DND-41 (cell line): ENCODE data around the gene CD164.

Experiments
- ATAC-seq: fragments of 200-7000 bp; cut with Tn5 transposase; 3 replicates; pipeline ENCODE4 v1.9.1; 2021; ENCODE audit warnings: low read depth; ENCODE audit not compliant: insufficient read depth
- DNase-seq: peaks from one replicate; pipeline ENCODE4 v3.0.0-alpha.2; 2020
- H2AFZ ChIP-seq: 2 replicates; pipeline ENCODE4 v1.6.0; 2012; ENCODE audit warnings: low read depth, low read length
- H3K27ac ChIP-seq: 2 replicates; pipeline ENCODE4 v1.5.1; 2012; ENCODE audit warnings: low read length, inconsistent platforms
- H3K27me3 ChIP-seq: fragments of 200-600 bp; sonication (generic); 2 replicates; pipeline ENCODE4 v1.6.0; 2012; ENCODE audit warnings: low read length, mild to moderate bottlenecking, inconsistent platforms; ENCODE audit not compliant: insufficient read depth, poor library complexity
- H3K36me3 ChIP-seq: 2 replicates; pipeline ENCODE4 v1.5.1; 2012; ENCODE audit warnings: low read length, inconsistent platforms; ENCODE audit not compliant: insufficient read depth
- H3K4me1 ChIP-seq: 2 replicates; pipeline ENCODE4 v1.5.1; 2012; ENCODE audit warnings: mild to moderate bottlenecking, low read length; ENCODE audit not compliant: insufficient read depth
- H3K4me2 ChIP-seq: 2 replicates; pipeline ENCODE4 v1.6.0; 2012; ENCODE audit warnings: mild to moderate bottlenecking, moderate library complexity, low read length, inconsistent platforms; ENCODE audit not compliant: insufficient read depth
- H3K4me3 ChIP-seq, 2 experiments: fragments of 200-600 bp in 1 of 2; shearing (Covaris generic) in 1 of 2; 2 replicates each; pipeline ENCODE4 v1.5.1; 2012 to 2016; ENCODE audit warnings: inconsistent platforms in 2 of 2, low read length in 2 of 2, mild to moderate bottlenecking in 2 of 2, low read depth in 1 of 2, moderate library complexity in 1 of 2
- H3K79me2 ChIP-seq: 2 replicates; pipeline ENCODE4 v1.6.0; 2012; ENCODE audit warnings: low read length, inconsistent platforms; ENCODE audit not compliant: insufficient read depth
- H3K9ac ChIP-seq: 2 replicates; pipeline ENCODE4 v1.6.0; 2012; ENCODE audit warnings: low read depth, mild to moderate bottlenecking, inconsistent platforms, low read length, moderate library complexity
- H3K9me3 ChIP-seq: 2 replicates; pipeline ENCODE4 v1.5.1; 2012; ENCODE audit warnings: low read length, moderate library complexity, mild to moderate bottlenecking, inconsistent platforms; ENCODE audit not compliant: insufficient read depth, severe bottlenecking
- H4K20me1 ChIP-seq: 2 replicates; pipeline ENCODE4 v1.6.0; 2012; ENCODE audit warnings: low read length; ENCODE audit not compliant: insufficient read depth
- EZH2 ChIP-seq: IDR thresholded peaks from 3 replicates; pipeline ENCODE4 v1.6.1; 2012; ENCODE audit warnings: borderline replicate concordance, low read depth, mild to moderate bottlenecking, moderate library complexity, low read length, inconsistent platforms; ENCODE audit not compliant: severe bottlenecking
- TF ChIP-seq, protein P1 (sequence below): IDR thresholded peaks from 2 replicates; pipeline ENCODE4 v1.5.1; 2012; ENCODE audit warnings: borderline replicate concordance, low read length, moderate library complexity, mild to moderate bottlenecking; ENCODE audit not compliant: poor library complexity, severe bottlenecking; ENCODE audit errors: extremely low read depth

The CD164 gene

DNA sequence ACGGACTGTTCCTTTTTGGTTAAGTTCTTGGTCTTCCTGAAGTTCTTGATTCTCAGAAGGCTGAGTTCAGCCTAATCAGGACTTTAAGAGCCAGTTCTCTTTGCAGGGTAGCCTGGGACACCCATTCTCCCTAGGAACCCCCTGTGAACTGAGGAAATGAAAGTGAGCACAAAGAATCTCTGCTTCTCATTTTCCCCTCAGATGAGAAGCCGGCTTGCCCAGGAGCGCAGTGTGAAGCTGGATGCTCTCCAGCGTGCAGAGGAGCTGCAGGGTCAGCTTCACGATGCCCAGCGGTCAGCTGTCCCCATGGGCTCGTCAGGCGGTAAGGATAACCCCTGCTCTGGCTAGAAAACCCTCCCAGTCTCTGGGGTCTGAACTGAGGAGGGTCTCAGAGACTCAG is 34.0 kb downstream of the CD164 start:
- Histone ChIP-seq H3K36me3 (no peaks in the 10 kb centered on the region), H3K4me1 (no peaks in the 10 kb centered on the region)
- no peak for TF ChIP-seq EZH2
- TF ChIP-seq, protein P1, sequence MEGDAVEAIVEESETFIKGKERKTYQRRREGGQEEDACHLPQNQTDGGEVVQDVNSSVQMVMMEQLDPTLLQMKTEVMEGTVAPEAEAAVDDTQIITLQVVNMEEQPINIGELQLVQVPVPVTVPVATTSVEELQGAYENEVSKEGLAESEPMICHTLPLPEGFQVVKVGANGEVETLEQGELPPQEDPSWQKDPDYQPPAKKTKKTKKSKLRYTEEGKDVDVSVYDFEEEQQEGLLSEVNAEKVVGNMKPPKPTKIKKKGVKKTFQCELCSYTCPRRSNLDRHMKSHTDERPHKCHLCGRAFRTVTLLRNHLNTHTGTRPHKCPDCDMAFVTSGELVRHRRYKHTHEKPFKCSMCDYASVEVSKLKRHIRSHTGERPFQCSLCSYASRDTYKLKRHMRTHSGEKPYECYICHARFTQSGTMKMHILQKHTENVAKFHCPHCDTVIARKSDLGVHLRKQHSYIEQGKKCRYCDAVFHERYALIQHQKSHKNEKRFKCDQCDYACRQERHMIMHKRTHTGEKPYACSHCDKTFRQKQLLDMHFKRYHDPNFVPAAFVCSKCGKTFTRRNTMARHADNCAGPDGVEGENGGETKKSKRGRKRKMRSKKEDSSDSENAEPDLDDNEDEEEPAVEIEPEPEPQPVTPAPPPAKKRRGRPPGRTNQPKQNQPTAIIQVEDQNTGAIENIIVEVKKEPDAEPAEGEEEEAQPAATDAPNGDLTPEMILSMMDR, result no peak

GRCh38 chr6:109347779-109348178 is 34.5 kb downstream of the CD164 start:
- Histone ChIP-seq H3K27ac (no peak overlapping the region), H3K4me1 (no peaks in the 10 kb centered on the region), H3K4me3 (no peak overlapping the region), H3K9ac (no peak overlapping the region), H4K20me1 (no peaks in the 10 kb centered on the region), H3K79me2 (no peaks in the 10 kb centered on the region), H3K36me3 (no peaks in the 10 kb centered on the region), H3K9me3 (no peaks in the 10 kb centered on the region), H3K27me3 (no peaks in the 10 kb centered on the region), H3K4me2 (no peak overlapping the region), H2AFZ (no peak overlapping the region)
- TF ChIP-seq, protein P1, result no peak
- no peak for TF ChIP-seq EZH2
- no peak for DNase-seq
- no peak for ATAC-seq

More for the DNA sequence above, 34.0 kb downstream of the CD164 start:
- Histone ChIP-seq H4K20me1 (no peaks in the 10 kb centered on the region), H3K9me3 (no peaks in the 10 kb centered on the region), H3K27me3 (no peaks in the 10 kb centered on the region), H2AFZ (no peak overlapping the region), H3K4me3 (no peak overlapping the region), H3K4me2 (no peak overlapping the region), H3K27ac (no peak overlapping the region), H3K9ac (no peak overlapping the region), H3K79me2 (no peaks in the 10 kb centered on the region)
- ATAC-seq (no peak), DNase-seq (no peak)

DNA sequence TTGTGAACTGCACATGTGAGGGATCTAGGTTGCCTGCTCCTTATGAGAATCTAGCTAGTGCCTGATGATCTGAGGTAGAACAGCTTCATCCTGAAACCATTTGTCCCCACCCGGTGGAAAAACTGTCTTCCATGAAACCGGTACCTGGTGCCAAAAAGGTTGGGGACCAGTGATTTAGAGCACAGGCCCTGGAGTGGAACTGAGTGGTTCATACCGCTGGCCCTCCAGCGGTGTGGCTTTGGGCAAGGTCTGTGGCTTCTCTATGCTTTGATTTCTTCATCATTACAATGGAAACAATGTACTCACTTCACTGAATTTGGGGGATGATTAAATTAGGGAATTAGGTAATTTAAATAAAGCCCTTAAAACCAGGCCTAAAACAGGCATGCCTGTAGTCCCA is 36.3 kb downstream of the CD164 start:
- Histone ChIP-seq H3K4me2 (no peak overlapping the region), H3K36me3 (no peaks in the 10 kb centered on the region), H3K27ac (no peak overlapping the region), H3K4me3 (no peak overlapping the region), H3K4me1 (no peaks in the 10 kb centered on the region), H4K20me1 (no peaks in the 10 kb centered on the region), H3K9me3 (no peaks in the 10 kb centered on the region), H2AFZ (no peak overlapping the region), H3K79me2 (no peaks in the 10 kb centered on the region), H3K27me3 (no peaks in the 10 kb centered on the region), H3K9ac (no peak overlapping the region)
- no peak for ATAC-seq
- TF ChIP-seq, protein P1, result no peak
- no peak for TF ChIP-seq EZH2
- no peak for DNase-seq

- Histone ChIP-seq H3K4me1 (no peaks in the 10 kb centered on the region), H3K9me3 (no peaks in the 10 kb centered on the region), H3K9ac (no peak overlapping the region), H3K79me2 (no peaks in the 10 kb centered on the region), H3K36me3 (no peaks in the 10 kb centered on the region), H3K27ac (no peak overlapping the region), H3K4me3 (no peak overlapping the region), H3K27me3 (no peaks in the 10 kb centered on the region), H3K4me2 (no peak overlapping the region), H4K20me1 (no peaks in the 10 kb centered on the region), H2AFZ (no peak overlapping the region)
- DNase-seq (no peak), ATAC-seq (no peak)
- no peak for TF ChIP-seq EZH2
- TF ChIP-seq, protein P1, result no peak
Observed at GRCh38 chr6:109344226-109344625, 38.0 kb downstream of the CD164 start.
